Adipose tissue (tissue), 3 donors: Measurements from ENCODE around the gene DHX36. TPM values are rescaled to one million over a fixed set of nuclear protein-coding genes. Genes with fewer than 3 reads are reported as not detected.
A peak's percentile ranks its signal among the peaks of the same experiment; 100 is the strongest.

ENCODE experiments used
- H3K27ac ChIP-seq: one replicate; pipeline ENCODE4 v1.5.1; 2013; ENCODE audit warnings: low read depth, low read length
- WGBS, 3 donors: extraction: QIAGEN DNeasy Blood & Tissue Kit; methylation state at CpG; one replicate each; pipeline ENCODE4 v1.1.7; 2013; 5-methylcytosine and 5-hydroxymethylcytosine counted together
- polyA plus RNA-seq, 3 donors: library from polyadenylated mRNA; stranded (reverse); fragments of 200-250 nt; gene quantifications; one replicate each; pipeline ENCODE4 v1.2.3, GENCODE V29; 2013
- donor health status: healthy with polysubstance abuse.
- donor health status: Bipolar disorder and iron deficiency.
- donor health status: healthy.

The DHX36 gene, protein sequence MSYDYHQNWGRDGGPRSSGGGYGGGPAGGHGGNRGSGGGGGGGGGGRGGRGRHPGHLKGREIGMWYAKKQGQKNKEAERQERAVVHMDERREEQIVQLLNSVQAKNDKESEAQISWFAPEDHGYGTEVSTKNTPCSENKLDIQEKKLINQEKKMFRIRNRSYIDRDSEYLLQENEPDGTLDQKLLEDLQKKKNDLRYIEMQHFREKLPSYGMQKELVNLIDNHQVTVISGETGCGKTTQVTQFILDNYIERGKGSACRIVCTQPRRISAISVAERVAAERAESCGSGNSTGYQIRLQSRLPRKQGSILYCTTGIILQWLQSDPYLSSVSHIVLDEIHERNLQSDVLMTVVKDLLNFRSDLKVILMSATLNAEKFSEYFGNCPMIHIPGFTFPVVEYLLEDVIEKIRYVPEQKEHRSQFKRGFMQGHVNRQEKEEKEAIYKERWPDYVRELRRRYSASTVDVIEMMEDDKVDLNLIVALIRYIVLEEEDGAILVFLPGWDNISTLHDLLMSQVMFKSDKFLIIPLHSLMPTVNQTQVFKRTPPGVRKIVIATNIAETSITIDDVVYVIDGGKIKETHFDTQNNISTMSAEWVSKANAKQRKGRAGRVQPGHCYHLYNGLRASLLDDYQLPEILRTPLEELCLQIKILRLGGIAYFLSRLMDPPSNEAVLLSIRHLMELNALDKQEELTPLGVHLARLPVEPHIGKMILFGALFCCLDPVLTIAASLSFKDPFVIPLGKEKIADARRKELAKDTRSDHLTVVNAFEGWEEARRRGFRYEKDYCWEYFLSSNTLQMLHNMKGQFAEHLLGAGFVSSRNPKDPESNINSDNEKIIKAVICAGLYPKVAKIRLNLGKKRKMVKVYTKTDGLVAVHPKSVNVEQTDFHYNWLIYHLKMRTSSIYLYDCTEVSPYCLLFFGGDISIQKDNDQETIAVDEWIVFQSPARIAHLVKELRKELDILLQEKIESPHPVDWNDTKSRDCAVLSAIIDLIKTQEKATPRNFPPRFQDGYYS
- 10 to 100 TPM; 15.0 to 28.2 (median 26.3) TPM for polyA plus RNA-seq

DNA sequence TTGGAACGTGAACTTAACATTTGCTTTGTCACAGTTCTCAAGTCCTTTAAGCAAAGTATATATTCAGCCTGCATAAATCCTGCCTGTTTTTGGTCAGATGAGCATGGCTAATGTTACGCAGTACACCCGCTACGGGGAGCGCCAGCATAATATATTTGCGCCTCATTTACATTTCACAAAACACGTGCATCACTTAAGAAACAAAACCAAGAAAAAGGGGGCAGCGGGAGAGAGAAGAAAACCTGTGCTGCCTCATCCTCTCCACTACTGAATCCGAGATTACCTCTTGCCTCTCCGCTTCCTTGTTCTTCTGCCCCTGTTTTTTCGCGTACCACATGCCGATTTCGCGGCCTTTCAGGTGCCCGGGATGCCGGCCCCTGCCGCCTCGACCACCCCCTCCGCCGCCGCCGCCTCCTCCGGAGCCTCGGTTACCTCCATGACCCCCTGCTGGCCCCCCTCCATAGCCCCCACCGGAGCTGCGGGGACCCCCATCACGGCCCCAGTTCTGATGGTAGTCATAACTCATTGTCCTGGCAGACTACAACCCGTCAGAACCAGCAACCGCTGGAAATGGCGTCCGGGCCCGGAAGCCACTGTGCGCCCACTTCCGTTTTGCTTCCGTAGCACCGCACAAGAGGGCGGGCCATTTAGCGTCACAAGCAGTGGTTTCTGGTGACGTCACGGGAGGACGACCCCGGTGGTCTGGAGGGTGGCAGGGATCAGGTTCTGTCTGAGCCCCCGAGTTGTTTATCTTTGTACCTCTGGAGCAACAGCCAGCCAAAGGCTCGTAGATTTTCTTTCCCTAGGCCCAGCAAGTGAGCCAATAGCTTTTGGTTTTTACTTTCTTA, at the start of gene DHX36:
DHX36 (minus strand) TSS at position 597 of the 848 bp plus-strand sequence; CDS start at position 526, 71 bp downstream.
- WGBS, 3 donors, result 0 to 1% (median 1%) methylated on average over 45 of the region's 45 CpGs
- H3K27ac ChIP-seq, result peak within 1 kb of the TSS; percentile 68

DNA sequence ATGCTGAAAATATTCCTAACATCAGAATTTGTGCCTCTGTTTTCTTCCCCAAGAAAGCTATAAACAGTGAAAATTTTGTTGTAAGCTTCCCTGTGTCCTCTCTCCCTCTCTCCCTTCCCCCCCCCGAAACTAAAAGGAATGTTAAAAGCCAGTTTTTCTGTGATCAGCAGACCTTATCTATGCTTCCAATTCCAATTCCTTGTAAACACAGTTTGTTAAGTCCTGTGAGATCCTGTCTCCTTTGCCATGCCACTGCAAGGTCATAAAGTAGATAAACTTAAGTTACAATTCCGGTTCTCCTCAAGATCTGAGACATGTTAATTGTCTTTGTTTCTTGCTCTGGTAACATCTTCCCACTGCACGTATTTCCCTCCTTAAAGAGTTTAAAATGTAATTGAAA, 42.9 kb upstream of the DHX36 start:
- 11 to 24% (median 16%) methylated on average over 3 of the region's 3 CpGs for WGBS, 3 donors
- H3K27ac ChIP-seq, result no peak overlapping the region

GRCh38 chr3:154364849-154365248, 40.6 kb upstream of the DHX36 start:
- no peak overlapping the region for H3K27ac ChIP-seq

DNA sequence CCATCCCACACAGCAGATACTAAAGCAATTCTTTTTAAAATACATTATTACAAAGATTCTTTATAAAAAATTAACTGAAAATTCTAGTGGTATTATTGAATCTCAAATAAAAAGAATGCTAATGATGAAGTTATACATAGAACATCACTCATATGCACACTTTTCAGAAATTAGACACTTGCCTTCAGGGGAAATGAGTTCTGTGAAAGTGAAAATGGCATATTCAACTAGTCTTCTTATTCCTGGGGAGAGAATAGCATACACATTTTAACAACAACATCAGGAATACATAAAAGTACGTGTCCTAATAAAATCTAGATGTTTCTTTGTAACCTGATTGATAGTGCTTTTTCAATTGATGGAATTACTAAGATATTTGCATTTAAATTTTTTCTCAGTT, 36.8 kb upstream of the DHX36 start:
- H3K27ac ChIP-seq, result no peak overlapping the region
- 68 to 74% (median 73%) methylated on average over 1 of the region's 1 CpG for WGBS, 3 donors

GRCh38 chr3:154356009-154356408, 31.7 kb upstream of the DHX36 start:
- no peak overlapping the region for H3K27ac ChIP-seq
- WGBS, 3 donors, result 13 to 33% (median 26%) methylated on average over 1 of the region's 1 CpG

DNA sequence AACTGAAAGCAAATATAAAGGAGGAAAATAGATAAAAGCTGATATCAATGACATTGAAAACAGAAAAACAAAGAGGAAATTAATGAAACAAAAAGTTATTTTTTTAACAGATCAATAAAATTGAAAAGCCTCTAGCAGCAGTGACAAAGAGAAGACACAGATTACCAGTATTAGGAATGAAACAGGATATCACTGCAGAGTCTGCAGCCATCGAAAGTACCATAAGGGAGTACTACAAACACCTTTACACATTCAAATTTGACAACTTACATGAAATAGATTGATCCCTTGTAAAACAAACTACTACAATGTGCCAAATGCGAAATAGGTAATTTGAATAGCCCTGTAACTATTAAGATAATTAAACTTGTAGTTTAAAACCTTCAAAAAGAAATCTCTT, 24.9 kb upstream of the DHX36 start:
- H3K27ac ChIP-seq, result no peak overlapping the region
- WGBS, 3 donors, result 51 to 71% (median 54%) methylated on average over 2 of the region's 2 CpGs

GRCh38 chr3:154345422-154346122, 21.3 kb upstream of the DHX36 start:
- WGBS, 3 donors, result 39 to 74% (median 73%) methylated on average over 2 of the region's 2 CpGs
- H3K27ac ChIP-seq, result no peak overlapping the region

GRCh38 chr3:154338570-154338969, 14.3 kb upstream of the DHX36 start:
- 46 to 75% (median 69%) methylated on average over 4 of the region's 4 CpGs for WGBS, 3 donors

GRCh38 chr3:154338008-154338407, 13.7 kb upstream of the DHX36 start:
- no peak overlapping the region for H3K27ac ChIP-seq
- WGBS, 3 donors, result 80 to 94% (median 91%) methylated on average over 6 of the region's 6 CpGs

More at GRCh38 chr3:154338570-154338969, 14.3 kb upstream of the DHX36 start:
- no peak overlapping the region for H3K27ac ChIP-seq

DNA sequence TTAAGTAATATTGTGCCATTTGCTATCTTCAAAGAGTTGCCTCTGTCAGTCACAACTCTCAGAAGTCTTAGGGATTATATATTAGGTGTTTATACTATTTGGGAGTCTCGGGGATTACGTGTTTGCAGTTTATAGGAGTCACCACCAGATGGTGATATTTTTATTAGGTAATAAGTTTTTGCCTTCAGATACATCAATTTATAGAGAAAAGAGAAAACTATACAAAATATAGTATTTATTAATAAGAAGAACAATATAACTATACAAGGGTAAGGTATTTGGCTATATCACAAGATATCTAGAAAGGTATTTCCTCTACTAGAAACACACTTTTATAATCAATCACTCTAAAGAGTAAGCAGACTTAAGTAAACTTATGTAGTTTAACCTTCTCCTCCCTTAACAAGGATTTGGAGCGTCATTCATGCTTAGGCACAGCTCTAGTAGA, 10.7 kb upstream of the DHX36 start:
- H3K27ac ChIP-seq, result no peak overlapping the region
- WGBS, 3 donors, result 9 to 20% (median 18%) methylated on average over 3 of the region's 3 CpGs

GRCh38 chr3:154327871-154328270, 3.6 kb upstream of the DHX36 start:
- no peak overlapping the region for H3K27ac ChIP-seq

- no peak overlapping the region for H3K27ac ChIP-seq
- WGBS, 3 donors, result 73 to 82% (median 77%) methylated on average over 3 of the region's 3 CpGs
Observed at GRCh38 chr3:154324919-154325318, 632 bp upstream of the DHX36 start.

DNA sequence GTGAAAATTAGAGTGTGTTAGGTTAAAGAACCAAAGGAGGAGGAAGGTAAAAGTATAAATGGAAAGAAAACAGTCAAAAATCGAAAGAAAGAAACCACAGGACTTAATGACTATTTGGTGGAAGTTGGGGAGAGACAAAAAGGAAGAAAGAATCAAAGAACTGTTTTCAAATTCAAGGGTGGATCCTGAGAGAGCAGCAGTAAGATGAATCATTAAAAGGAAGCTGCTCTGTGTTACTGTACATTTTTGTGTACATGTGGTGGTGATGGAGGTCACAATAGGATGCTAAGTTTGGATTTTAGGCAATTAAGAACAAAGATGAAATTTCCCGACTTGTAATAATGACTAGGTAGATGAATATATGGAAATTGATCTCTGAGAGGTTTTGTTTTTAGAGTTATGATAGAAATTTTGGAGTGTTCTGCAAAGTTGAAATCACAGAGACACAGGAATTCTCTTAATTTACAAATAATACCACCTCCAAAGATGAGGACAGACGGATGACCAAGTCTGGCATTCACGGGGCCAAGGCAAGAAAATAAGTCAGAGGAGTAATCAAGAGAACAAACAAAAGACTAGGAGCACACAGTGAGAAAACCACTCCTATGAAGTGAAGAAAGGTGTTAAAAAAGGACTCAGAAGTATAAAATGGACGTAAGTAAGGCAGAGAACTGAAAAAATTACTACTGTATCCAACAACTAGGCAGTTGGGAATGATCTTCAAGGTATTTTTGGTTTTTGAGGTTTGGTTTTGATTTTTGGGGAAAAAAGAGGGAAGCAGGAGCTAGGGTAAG, 7.1 kb downstream of the DHX36 start:
- no peak overlapping the region for H3K27ac ChIP-seq
- WGBS, 3 donors, result 77 to 80% (median 80%) methylated on average over 5 of the region's 5 CpGs

DNA sequence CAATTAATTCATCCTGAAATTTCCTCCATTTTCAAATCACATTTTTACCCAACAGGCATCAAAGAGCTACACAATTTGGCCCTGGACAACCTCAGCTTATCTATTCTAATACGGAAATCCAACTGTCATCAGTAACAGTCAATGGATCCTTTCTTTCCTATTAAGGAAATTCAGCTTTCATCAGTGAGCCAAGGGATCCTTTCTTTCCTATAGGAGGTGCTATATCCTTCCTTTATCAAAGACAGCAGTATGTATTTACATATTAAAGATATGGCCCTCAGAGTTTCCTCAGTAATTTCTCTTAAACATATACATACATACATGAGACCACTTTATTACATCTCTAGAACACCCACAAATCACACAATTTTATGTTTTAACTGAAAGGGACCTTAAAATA, 10.1 kb downstream of the DHX36 start:
- 94 to 100% (median 100%) methylated on average over 1 of the region's 1 CpG for WGBS, 3 donors
- no peak overlapping the region for H3K27ac ChIP-seq

- no peak overlapping the region for H3K27ac ChIP-seq
Observed at GRCh38 chr3:154310840-154311239, 13.4 kb downstream of the DHX36 start.

DNA sequence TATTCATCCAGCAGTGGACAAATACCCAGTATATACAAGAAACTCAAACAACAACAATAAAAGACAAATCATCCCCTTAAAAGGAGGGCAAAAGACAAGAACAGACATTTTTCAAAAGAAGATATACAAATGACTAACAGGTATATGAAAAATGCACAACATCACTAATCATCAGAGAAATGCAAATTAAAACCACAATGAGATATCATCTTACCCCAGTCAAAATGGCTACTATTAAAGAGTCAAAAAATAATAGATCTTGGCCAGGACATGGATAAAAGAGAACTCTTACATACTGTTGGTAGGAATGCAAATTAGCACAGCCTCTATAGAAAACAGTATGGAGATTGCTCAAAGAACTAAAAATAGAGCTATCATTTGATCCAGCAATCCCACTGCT, 16.9 kb downstream of the DHX36 start:
- H3K27ac ChIP-seq, result no peak overlapping the region

- 88 to 98% (median 95%) methylated on average over 3 of the region's 3 CpGs for WGBS, 3 donors
- H3K27ac ChIP-seq, result no peak overlapping the region
Observed at GRCh38 chr3:154304936-154305335, 19.4 kb downstream of the DHX36 start.
